Epithelial cell of esophagus (primary cell): ENCODE measurements around the gene HOXA5.

Source experiments
- DNase-seq: peaks from one replicate; pipeline ENCODE4 v3.0.0; 2010; ENCODE audit warnings: low read depth
- H3K4me3 ChIP-seq: 2 replicates; pipeline ENCODE4 v1.5.1; 2011; ENCODE audit warnings: mild to moderate bottlenecking, low read length, control low read depth
- CTCF ChIP-seq: IDR thresholded peaks from 2 replicates; pipeline ENCODE4 v1.5.1; 2011; ENCODE audit warnings: low read depth, mild to moderate bottlenecking, low read length, control low read depth, inconsistent platforms; ENCODE audit not compliant: insufficient read depth; ENCODE audit errors: missing control alignments

The HOXA5 gene

GRCh38 chr7:27189295-27189996 is 46.0 kb upstream of the HOXA5 start:
- DNase-seq, result no peak
- no peak overlapping the region for H3K4me3 ChIP-seq
- no peak for TF ChIP-seq CTCF

- no peak for DNase-seq
- no peak for TF ChIP-seq CTCF
- H3K4me3 ChIP-seq, result no peak overlapping the region
These were observed 45.2 kb upstream of the HOXA5 start for GRCh38 chr7:27188386-27189294.

- TF ChIP-seq CTCF, result no peak
These were observed 44.2 kb upstream of the HOXA5 start for GRCh38 chr7:27187475-27188385.

GRCh38 chr7:27186668-27187474 is 43.4 kb upstream of the HOXA5 start:
- H3K4me3 ChIP-seq, result no peak overlapping the region
- TF ChIP-seq CTCF, result no peak
- no peak for DNase-seq

More at GRCh38 chr7:27187475-27188385, 44.2 kb upstream of the HOXA5 start:
- no peak for DNase-seq
- H3K4me3 ChIP-seq, result no peak overlapping the region

- H3K4me3 ChIP-seq, result no peak overlapping the region
- TF ChIP-seq CTCF, result no peak
- DNase-seq, result no peak
These were observed 42.6 kb upstream of the HOXA5 start for GRCh38 chr7:27185854-27186667.
